ENCODE measurements around the gene MSX2. TPM values are rescaled to one million over a fixed set of nuclear protein-coding genes. Genes with fewer than 3 reads are reported as not detected.

MSX2 gene
- total RNA-seq, 1 experiment from 2014 or later = 11.3 TPM

- Histone ChIP-seq H3K4me1 (ENCODE audit: control insufficient read depth in 1 of 2, insufficient read depth in 2 of 2, low read length in 2 of 2) (peaks cover 8 to 15% of the 10 kb centered on the region in 2 experiments), H3K9ac (ENCODE audit: low read length) (no peak overlapping the region), H3K27ac (ENCODE audit: low read depth, low read length) (no peak overlapping the region), H3K4me2 (ENCODE audit: low read length) (no peak overlapping the region), H4K20me1 (ENCODE audit: insufficient read depth) (no peaks in the 10 kb centered on the region), H2AFZ (ENCODE audit: low read depth, low read length, poor library complexity, severe bottlenecking) (no peak overlapping the region), H3K9me3 (ENCODE audit: control insufficient read depth in 1 of 2, insufficient read depth in 1 of 2, low read depth in 1 of 2, low read length in 2 of 2) (no peaks in the 10 kb centered on the region), H3K27me3 (ENCODE audit: insufficient read depth, low read length) (no peaks in the 10 kb centered on the region; the same call in 1 of the 2 replicates), H3K4me3 (replicated peaks in 1 of 2; ENCODE audit: low read depth in 1 of 2, low read length in 2 of 2) (no peak overlapping the region), H3K9me2 (ENCODE audit: insufficient read depth) (no peaks in the 10 kb centered on the region), H3K36me3 (ENCODE audit: control insufficient read depth in 1 of 2, insufficient read depth in 2 of 2, low read length in 2 of 2) (peaks cover 10 to 11% of the 10 kb centered on the region in 2 experiments; a peak in 2 of 4 replicates), H3K79me2 (ENCODE audit: insufficient read depth, low read length) (peaks cover 21% of the 10 kb centered on the region)
- CTCF ChIA-PET = interaction anchor here (0.8 kb wide), 1 partner anchor 312 kb away, joined by 5 read pairs; no protein-coding TSS in a partner anchor
- ATAC-seq (no peak), DNase-seq (ENCODE audit: low read depth, low spot score) (no peak)
- RAD21 ChIA-PET (ENCODE audit: low non-redundant PET in 1 of 2, low total read pairs in 2 of 2, uncharacterized antibody in 2 of 2, unreplicated experiment in 2 of 2) = interaction anchor here in 1 of 2 experiments (0.6 kb wide), 1 partner anchor 1722 kb away, joined by 3 read pairs; no protein-coding TSS in a partner anchor
- intact Hi-C loops (cut with micrococcal nuclease) = no loop called here
- no TSS peak for BruUV-seq (replicated peaks)
- POLR2A ChIA-PET = no interaction called here
- TF ChIP-seq POLR2AphosphoS5 (IDR thresholded peaks at IDR 0.05; ENCODE audit: low read depth, low read length) (no peak), CTCF (IDR thresholded peaks at IDR 0.05 in 2 of 3, conservative IDR thresholded peaks at IDR 0.05 in 1 of 3; ENCODE audit: borderline replicate concordance in 1 of 3, insufficient read depth in 1 of 3, low read depth in 2 of 3, low read length in 2 of 3) (no peak), ATF3 (IDR thresholded peaks at IDR 0.05) (no peak), TCF7L2 (IDR thresholded peaks at IDR 0.05; ENCODE audit: borderline replicate concordance, extremely low read depth, insufficient read depth, insufficient read length) (no peak), EGR1 (IDR thresholded peaks at IDR 0.05; ENCODE audit: low read depth) (no peak), REST (IDR thresholded peaks at IDR 0.05; ENCODE audit: low read depth) (no peak), EZH2phosphoT487 (IDR thresholded peaks at IDR 0.05; ENCODE audit: borderline replicate concordance) (no peak), RAD21 (IDR thresholded peaks at IDR 0.05; ENCODE audit: low read depth) (no peak), JUND (IDR thresholded peaks at IDR 0.05) (no peak), SRF (IDR thresholded peaks at IDR 0.05; ENCODE audit: low read depth) (no peak), CEBPB (IDR thresholded peaks at IDR 0.05; ENCODE audit: low read depth) (no peak), FOSL1 (IDR thresholded peaks at IDR 0.05; ENCODE audit: low read depth) (no peak), MAX (IDR thresholded peaks at IDR 0.05) (no peak), ELF1 (IDR thresholded peaks at IDR 0.05; ENCODE audit: borderline replicate concordance, low read depth) (no peak), ZNF274 (IDR thresholded peaks at IDR 0.05; ENCODE audit: low read depth, low read length) (no peak), ZFX (IDR thresholded peaks at IDR 0.05) (no peak), SP1 (IDR thresholded peaks at IDR 0.05; ENCODE audit: low read depth) (no peak)
These were observed 7.0 kb downstream of the MSX2 start for GRCh38 chr5:174731214-174732035.
